ENCODE results near the gene BEAN1.
"Not testable (repeated sequence)": the region's sequence is repeated elsewhere in the genome, so short reads cannot be mapped to it uniquely, and the experiment has no call there.

Gene BEAN1

GRCh38 chr16:66442502-66443268, 15.6 kb downstream of the BEAN1 start:
- DNase-seq = no peak

- no peak for DNase-seq
Observed at GRCh38 chr16:66443269-66443652, 16.2 kb downstream of the BEAN1 start.

- no peak for DNase-seq
Observed at GRCh38 chr16:66444049-66444481, 17.0 kb downstream of the BEAN1 start.

- DNase-seq = no peak
Observed at GRCh38 chr16:66446737-66447136, 19.6 kb downstream of the BEAN1 start.

GRCh38 chr16:66447491-66447890, 20.4 kb downstream of the BEAN1 start:
- no peak for DNase-seq

GRCh38 chr16:66451548-66451947, 24.5 kb downstream of the BEAN1 start:
- DNase-seq = no peak

- DNase-seq = not testable (repeated sequence)
Observed at GRCh38 chr16:66453230-66453629, 26.1 kb downstream of the BEAN1 start.

- no peak for DNase-seq
Observed at GRCh38 chr16:66454751-66455150, 27.7 kb downstream of the BEAN1 start.

- no peak for DNase-seq
Observed at GRCh38 chr16:66455970-66456369, 28.9 kb downstream of the BEAN1 start.

- no peak for DNase-seq
Observed at GRCh38 chr16:66457888-66458287, 30.8 kb downstream of the BEAN1 start.

GRCh38 chr16:66458292-66458691, 31.2 kb downstream of the BEAN1 start:
- DNase-seq = no peak

GRCh38 chr16:66458853-66459252, 31.8 kb downstream of the BEAN1 start:
- DNase-seq = no peak

- no peak for DNase-seq
Observed at GRCh38 chr16:66459878-66460277, 32.8 kb downstream of the BEAN1 start.

GRCh38 chr16:66460703-66461102, 33.6 kb downstream of the BEAN1 start:
- no peak for DNase-seq

- DNase-seq = no peak
Observed at GRCh38 chr16:66462912-66463311, 35.8 kb downstream of the BEAN1 start.

- not testable (repeated sequence) for DNase-seq
Observed at GRCh38 chr16:66465946-66466345, 38.9 kb downstream of the BEAN1 start.

- not testable (repeated sequence) for DNase-seq
Observed at GRCh38 chr16:66466636-66467035, 39.5 kb downstream of the BEAN1 start.

- DNase-seq = no peak
Observed at GRCh38 chr16:66467611-66468010, 40.5 kb downstream of the BEAN1 start.

GRCh38 chr16:66468321-66468965, 41.3 kb downstream of the BEAN1 start:
- DNase-seq = no peak

GRCh38 chr16:66469291-66469946, 42.3 kb downstream of the BEAN1 start:
- DNase-seq = no peak

GRCh38 chr16:66469947-66470546, 43.0 kb downstream of the BEAN1 start:
- DNase-seq = no peak

GRCh38 chr16:66470556-66470955, 43.5 kb downstream of the BEAN1 start:
- no peak for DNase-seq

GRCh38 chr16:66471264-66471663, 44.2 kb downstream of the BEAN1 start:
- DNase-seq = no peak

Data from activated CD4-positive, alpha-beta T cell treated with anti-CD3 and anti-CD28 coated beads, Interleukin-2, amount 50 U/mL, for 48 hours (primary cell).